ENCODE data around the gene EPHB3. TPM values are rescaled to one million over a fixed set of nuclear protein-coding genes. Genes with fewer than 3 reads are reported as not detected.

The EPHB3 gene
- total and polyA plus RNA-seq, 2 donors (not counting 3 experiments of a cell fraction or from before 2014, with no cell fraction given), result 0.01 TPM; not detected in 1

GRCh38 chr3:184563561-184563925, 2.0 kb downstream of the EPHB3 start:
- peaks cover 4% of the 10 kb centered on the region for H3K4me1 ChIP-seq (ENCODE audit: control insufficient read depth, extremely low read depth, insufficient read depth, low read length)
- dilution Hi-C loops (cut with MboI; ENCODE audit: extremely low pct_ligation_motif_present, low sequenced_read_pairs), result no loop called here

More at GRCh38 chr3:184563561-184563925, 2.0 kb downstream of the EPHB3 start:
- no peak for DNase-seq (ENCODE audit: low read depth, low spot score)
- ChIA-PET POLR2A (no interaction called here), CTCF (no interaction called here)
- Histone ChIP-seq H3K79me2 (ENCODE audit: control insufficient read depth, insufficient read depth, low read length) (no peaks in the 10 kb centered on the region), H3K36me3 (ENCODE audit: control insufficient read depth in 2 of 2, extremely low read depth in 1 of 2, insufficient read depth in 2 of 2, low read length in 2 of 2) (no peaks in the 10 kb centered on the region), H3K9ac (replicated peaks; ENCODE audit: extremely low read depth, insufficient read depth, low read length) (no peak overlapping the region), H3K27me3 (ENCODE audit: control insufficient read depth in 2 of 2, insufficient read depth in 2 of 2, low read length in 2 of 2) (peaks cover 35 to 47% of the 10 kb centered on the region in 2 experiments), H4K20me1 (replicated peaks; ENCODE audit: control insufficient read depth, extremely low read depth, insufficient read depth, low read length) (no peaks in the 10 kb centered on the region), H3K27ac (ENCODE audit: insufficient read depth, low read depth, low read length) (no peak overlapping the region), H3K9me3 (replicated peaks; ENCODE audit: control insufficient read depth, insufficient read depth, low read length) (no peaks in the 10 kb centered on the region), H2AFZ (ENCODE audit: low read depth, low read length) (no peak overlapping the region), H3K9me1 (replicated peaks; ENCODE audit: control insufficient read depth, extremely low read depth, insufficient read depth, low read length) (no peaks in the 10 kb centered on the region), H3K4me3 (replicated peaks in 1 of 3; ENCODE audit: insufficient read depth in 1 of 3, low read depth in 1 of 3, low read length in 3 of 3) (no peak overlapping the region), H3K4me2 (ENCODE audit: insufficient read depth, low read length) (no peak overlapping the region)
- FAIRE-seq, result no peak
- intact Hi-C loops (cut with micrococcal nuclease), result no loop called here
- TF ChIP-seq CTCF (IDR thresholded peaks at IDR 0.05; ENCODE audit: extremely low read depth in 1 of 2, insufficient read depth in 1 of 2, low read depth in 1 of 2, low read length in 2 of 2) (no peak), EZH2 (IDR thresholded peaks at IDR 0.05; ENCODE audit: borderline replicate concordance, low read depth, low read length, severe bottlenecking) (no peak), MYC (IDR thresholded peaks at IDR 0.05; ENCODE audit: low read depth, low read length) (no peak), GATA2 (IDR thresholded peaks at IDR 0.05; ENCODE audit: insufficient read depth, insufficient read length, low read depth, low read length) (no peak), POLR2A (IDR thresholded peaks at IDR 0.05; ENCODE audit: low read depth, low read length) (no peak), POLR2AphosphoS5 (IDR thresholded peaks at IDR 0.05; ENCODE audit: insufficient read depth, low read depth, low read length) (no peak), JUN (IDR thresholded peaks at IDR 0.05; ENCODE audit: borderline replicate concordance, insufficient read depth, insufficient read length, low read depth) (no peak), MAX (IDR thresholded peaks at IDR 0.05; ENCODE audit: insufficient read depth, insufficient read length) (no peak)
- BruUV-seq (replicated peaks), result no TSS peak

All from endothelial cell of umbilical vein (primary cell).